Effector CD4-positive, alpha-beta T cell (primary cell): ENCODE data around the gene MRPL42.
"Not testable (repeated sequence)": the region's sequence is repeated elsewhere in the genome, so short reads cannot be mapped to it uniquely, and the experiment has no call there.

Experiments
- DNase-seq: peaks from one replicate; pipeline ENCODE4 v3.0.0-alpha.2; 2020

The MRPL42 gene

DNA sequence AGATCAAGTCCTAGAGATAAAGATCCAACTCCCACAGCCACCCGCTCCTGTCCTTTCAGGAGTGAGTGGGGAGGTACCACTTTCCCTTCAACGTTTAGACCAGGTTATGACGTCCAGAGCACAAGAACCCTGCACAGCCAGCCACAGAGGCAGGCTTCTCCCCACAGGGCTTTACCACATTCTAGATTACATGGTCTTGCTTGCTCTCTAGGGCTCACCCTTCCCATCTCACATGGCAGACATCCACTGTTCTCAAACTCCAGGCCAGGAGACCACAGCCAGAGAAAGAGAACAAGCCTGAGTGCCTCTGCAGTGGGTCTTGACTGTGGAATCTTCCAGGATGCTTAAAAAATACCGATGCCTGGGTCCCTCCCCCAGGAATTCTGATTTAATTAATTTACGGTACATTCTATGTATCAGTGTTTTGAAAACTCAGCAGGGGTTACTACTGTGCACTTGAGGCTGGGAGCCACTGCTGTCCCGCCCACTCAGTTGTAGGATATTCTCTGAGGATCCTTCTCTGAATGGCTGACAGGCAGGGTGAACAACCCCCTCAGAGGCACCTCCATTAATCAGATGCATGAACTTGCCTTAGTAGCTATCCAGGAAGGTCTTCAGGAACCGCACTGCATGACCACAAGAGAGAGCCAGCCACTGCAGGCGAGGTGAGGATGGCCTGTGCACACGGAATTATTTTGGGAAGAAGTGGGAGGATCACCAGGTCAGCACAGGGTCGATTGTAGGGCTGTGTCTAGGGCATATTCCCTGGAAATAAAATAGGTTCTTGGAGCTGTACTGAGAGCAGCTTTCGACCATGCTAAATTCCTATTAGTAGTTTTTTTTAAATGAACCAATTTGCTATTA lies 83.7 kb downstream of the MRPL42 start:
- no peak for DNase-seq

- no peak for DNase-seq
Observed at GRCh38 chr12:93552427-93552826, 85.1 kb downstream of the MRPL42 start.

DNA sequence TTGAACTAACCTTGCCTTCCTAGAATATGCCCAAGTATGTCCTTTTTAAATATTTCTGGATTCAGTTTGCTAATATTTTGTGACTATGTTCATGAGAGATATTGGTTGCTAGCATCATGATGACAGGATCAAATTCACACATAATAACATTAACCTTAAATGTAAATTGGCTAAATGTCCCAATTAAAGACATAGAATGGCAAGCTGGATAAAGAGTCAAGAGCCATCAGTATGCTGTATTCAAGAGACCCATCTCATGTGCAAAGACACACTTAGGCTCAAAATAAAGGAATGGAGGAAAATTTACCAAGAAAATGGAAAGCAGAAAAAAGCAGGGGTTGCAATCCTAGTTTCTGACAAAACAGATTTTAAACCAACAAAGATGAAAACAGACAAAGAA lies 90.6 kb downstream of the MRPL42 start:
- DNase-seq: not testable (repeated sequence)

DNA sequence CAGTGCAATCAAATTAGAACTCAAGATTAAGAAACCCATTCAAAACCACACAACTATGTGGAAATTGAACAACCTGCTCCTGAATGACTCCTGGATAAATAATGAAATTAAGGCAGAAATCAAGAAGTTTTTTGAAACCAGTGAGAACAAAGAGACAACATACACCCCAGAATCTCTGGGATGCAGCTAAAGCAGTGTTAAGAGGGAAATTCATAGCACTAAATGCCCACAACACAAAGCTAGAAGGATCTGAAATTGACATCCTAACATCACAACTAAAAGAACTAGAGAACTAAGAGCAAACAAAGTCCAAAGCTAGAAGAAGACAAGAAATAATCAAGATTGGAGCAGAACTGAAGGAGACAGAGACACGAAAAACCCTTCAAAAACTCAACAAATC lies 91.4 kb downstream of the MRPL42 start:
- not testable (repeated sequence) for DNase-seq

DNA sequence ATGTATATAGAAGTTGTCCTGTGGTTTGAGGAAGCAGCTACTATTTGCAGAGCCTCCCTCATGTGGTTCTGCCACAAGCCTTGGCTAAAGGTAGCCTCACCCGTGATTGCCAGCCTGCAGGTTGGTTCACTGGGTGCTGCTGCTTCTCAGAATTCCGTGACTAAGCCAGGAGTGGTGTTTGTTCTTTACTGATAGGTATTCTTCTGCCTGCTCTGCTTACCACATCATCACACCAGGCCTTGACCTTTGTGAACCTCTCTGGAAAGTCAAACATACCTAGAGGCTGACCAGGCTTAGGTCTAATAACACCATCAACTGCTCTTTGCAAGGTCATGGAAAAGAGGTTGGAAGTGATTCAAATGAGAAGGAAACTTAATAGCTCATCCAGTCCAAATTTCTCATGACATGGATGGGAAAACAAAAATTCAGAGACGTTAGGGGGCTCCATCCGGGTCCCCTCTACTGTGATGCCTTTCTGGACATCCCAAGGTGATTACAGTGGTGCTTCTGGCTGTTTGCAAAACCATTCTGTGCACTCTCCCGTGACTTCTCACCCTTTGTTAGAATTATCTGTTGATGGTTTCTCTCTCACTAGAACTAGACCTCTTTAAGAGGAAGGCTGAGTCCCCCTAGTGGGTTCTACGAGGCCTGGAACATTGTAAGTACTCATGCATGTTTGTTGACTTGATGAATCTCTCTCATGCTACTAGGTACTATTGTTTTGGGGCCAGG lies 96.7 kb downstream of the MRPL42 start:
- no peak for DNase-seq

GRCh38 chr12:93565760-93566159 lies 98.4 kb downstream of the MRPL42 start:
- no peak for DNase-seq
